RWPE1 (cell line): ENCODE data around the gene CFAP74.

Experiments used
- CTCF ChIA-PET: fragments of 350-600 bp; sonication (Branson Sonifier 250); formaldehyde crosslinking; extraction: SDS; loops from one replicate; lab custom pipeline; 2021; lab: Yijun Ruan, JAX
- POLR2A ChIA-PET: fragments of 400-600 bp; formaldehyde crosslinking; extraction: SDS; loops from one replicate; lab custom pipeline; 2020; ENCODE audit warnings: antibody characterized with exemption; ENCODE audit not compliant: low non-redundant PET; lab: Yijun Ruan, JAX
- DNase-seq: peaks from one replicate; pipeline ENCODE4 v3.0.0; 2012; ENCODE audit warnings: low spot score
- H3K27ac ChIP-seq: fragments of 450-650 bp; 2 replicates; pipeline ENCODE4 v1.5.1; 2017
- TF ChIP-seq, protein P1 (sequence below): fragments of 450-650 bp; conservative IDR thresholded peaks from 2 replicates; pipeline ENCODE4 v1.5.1; 2017; ENCODE audit warnings: low read depth, mild to moderate bottlenecking

CFAP74 gene

DNA sequence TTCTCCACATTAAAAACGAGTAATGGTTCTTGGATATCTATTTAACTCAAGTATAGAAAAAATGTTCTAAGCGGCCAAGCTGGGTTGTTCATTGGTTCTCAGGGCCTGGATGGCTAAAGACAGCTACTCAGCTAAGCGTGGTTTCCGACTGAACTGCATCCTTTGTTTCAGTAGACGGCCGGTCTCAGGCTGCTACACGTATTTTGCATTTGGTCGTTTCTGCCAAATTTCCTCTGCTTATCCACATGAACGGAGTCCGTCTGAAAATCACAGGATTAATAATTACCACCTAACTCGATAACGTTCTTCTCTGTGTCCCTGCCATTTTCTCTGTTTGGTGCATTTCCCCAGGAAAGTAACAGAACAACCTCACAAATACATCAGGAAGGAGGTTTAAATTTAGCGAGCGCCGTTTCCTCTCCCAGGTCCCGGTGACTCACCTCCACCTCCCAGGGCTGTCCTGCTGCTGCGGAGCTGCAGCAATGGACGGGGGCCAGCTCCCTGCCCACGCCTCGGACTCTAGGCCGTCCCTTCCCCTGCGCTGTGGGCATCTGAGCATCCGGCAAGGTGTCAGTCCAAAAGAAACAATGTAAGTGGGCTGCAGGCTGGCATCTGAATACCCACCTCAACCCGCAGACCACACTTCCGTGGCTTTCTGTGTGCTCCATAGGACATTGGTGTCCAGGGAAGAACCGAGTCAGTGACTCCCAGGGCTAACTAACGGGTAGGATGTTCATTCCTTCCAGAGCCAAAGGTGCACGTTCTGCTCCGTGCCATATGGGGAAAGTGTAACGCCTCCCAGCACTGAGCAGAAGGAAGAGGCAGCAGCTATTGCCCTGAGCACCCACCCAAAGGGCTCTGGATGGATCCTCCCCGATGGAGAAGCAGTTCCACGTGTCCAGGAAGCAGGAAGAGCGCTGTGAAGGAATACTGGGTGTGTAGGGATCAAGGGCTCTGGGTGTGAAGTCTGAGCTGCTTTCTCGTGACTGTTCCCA is 11.5 kb upstream of the CFAP74 start:
- H3K27ac ChIP-seq, result no peak overlapping the region
- ChIA-PET CTCF (interaction anchor here (0.6 to 1.2 kb wide), 3 partner anchors 16 to 85 kb away, joined by 3 to 4 read pairs (median 4); no protein-coding TSS in a partner anchor), POLR2A (no interaction called here)
- TF ChIP-seq, protein P1, sequence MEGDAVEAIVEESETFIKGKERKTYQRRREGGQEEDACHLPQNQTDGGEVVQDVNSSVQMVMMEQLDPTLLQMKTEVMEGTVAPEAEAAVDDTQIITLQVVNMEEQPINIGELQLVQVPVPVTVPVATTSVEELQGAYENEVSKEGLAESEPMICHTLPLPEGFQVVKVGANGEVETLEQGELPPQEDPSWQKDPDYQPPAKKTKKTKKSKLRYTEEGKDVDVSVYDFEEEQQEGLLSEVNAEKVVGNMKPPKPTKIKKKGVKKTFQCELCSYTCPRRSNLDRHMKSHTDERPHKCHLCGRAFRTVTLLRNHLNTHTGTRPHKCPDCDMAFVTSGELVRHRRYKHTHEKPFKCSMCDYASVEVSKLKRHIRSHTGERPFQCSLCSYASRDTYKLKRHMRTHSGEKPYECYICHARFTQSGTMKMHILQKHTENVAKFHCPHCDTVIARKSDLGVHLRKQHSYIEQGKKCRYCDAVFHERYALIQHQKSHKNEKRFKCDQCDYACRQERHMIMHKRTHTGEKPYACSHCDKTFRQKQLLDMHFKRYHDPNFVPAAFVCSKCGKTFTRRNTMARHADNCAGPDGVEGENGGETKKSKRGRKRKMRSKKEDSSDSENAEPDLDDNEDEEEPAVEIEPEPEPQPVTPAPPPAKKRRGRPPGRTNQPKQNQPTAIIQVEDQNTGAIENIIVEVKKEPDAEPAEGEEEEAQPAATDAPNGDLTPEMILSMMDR, result no peak
- peak; percentile 55 for DNase-seq

DNA sequence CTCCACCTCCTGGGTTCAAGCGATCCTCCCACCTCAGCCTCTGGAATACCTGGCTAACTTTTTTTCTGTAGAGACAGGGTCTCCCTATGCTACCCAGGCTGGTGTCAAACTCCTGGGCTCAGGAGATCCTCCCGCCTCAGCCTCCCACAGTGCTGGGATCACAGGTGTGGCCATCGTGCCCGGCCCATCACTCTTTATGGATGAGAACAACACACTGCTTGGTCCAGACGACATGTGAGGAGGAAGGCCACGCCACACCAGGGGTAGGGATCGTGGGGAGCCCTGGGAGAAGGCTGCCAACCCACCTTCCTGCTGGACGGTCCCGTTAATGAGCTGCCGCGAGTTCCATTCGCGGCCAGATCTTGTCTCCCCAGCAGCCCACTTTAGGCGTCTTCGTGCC is 10.6 kb upstream of the CFAP74 start:
- DNase-seq, result no peak
- POLR2A ChIA-PET, result no interaction called here
- no peak overlapping the region for H3K27ac ChIP-seq
- CTCF ChIA-PET, result no interaction called here
- TF ChIP-seq, protein P1, result no peak

DNA sequence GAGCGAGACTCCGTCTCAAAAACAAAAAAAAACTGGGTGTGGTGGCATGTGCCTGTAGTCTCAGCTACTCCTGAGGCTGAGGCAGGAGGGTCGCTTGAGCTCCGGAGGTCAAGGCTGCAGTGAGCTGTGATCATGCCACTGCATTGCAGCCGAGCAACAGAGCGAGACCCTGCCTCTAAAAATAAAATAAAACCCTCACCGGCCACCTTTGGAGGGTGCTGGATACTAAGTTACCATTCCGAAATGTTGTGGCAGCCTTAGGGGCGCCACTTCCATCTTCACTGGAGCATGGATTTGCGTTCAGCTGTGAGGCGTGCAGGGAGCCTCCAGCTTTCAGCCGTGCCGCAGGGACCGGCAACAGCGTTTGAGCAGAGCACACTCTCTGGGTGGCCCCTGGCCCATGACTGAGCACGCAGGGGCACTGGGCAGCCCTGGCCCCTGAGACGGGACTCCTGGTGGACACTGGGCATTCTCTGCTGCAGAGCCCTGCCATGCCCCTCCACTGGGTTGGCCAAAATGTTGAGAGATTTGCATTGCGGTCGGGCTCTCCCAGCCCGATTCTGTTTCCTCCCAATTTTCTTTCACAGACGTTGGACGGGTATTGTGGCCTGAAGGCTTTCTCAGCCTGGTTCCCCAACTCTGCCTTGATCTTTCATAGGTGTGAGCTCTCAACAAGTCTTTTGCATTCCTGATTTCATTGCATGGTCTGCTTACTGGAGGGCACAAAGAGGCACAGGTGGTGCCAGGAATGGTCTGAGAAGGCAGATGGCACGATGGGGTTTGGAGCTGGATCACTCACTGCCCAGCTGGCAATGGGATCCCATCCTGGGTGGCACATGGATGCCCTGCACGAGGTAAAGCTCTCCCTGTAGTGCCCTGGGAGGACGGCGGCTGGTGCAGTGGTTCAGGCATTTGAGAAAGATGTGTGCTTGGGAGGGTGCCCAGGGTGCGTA is 5.8 kb upstream of the CFAP74 start:
- ChIA-PET POLR2A (no interaction called here), CTCF (interaction anchor here (0.7 kb wide), 1 partner anchor 66 kb away, joined by 3 read pairs; no protein-coding TSS in a partner anchor)
- no peak for DNase-seq
- H3K27ac ChIP-seq, result no peak overlapping the region
- TF ChIP-seq, protein P1, result no peak

DNA sequence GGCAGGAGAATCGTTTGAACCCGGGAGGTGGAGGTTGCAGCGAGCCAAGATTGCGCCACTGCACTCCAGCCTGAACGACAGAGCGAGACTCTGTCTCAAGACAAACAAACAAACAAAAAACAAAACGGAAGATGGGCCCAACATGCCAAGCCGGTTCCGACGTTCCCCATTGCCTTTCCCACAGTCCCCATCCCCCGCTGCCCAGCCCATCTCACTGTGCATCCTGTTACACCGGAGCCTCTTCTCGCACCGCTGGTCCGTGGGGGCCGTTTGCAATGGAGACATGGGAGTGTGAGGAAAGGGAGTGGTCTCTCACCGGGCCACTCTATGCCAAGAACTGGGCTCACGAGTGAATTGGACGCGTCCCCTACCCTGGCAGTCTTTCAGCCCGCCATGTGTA is 1.3 kb upstream of the CFAP74 start:
- no peak overlapping the region for H3K27ac ChIP-seq
- TF ChIP-seq, protein P1, result no peak
- ChIA-PET POLR2A (no interaction called here), CTCF (interaction anchor here (0.8 kb wide), 1 partner anchor 45 kb away, joined by 4 read pairs; no protein-coding TSS in a partner anchor)
- DNase-seq, result no peak

DNA sequence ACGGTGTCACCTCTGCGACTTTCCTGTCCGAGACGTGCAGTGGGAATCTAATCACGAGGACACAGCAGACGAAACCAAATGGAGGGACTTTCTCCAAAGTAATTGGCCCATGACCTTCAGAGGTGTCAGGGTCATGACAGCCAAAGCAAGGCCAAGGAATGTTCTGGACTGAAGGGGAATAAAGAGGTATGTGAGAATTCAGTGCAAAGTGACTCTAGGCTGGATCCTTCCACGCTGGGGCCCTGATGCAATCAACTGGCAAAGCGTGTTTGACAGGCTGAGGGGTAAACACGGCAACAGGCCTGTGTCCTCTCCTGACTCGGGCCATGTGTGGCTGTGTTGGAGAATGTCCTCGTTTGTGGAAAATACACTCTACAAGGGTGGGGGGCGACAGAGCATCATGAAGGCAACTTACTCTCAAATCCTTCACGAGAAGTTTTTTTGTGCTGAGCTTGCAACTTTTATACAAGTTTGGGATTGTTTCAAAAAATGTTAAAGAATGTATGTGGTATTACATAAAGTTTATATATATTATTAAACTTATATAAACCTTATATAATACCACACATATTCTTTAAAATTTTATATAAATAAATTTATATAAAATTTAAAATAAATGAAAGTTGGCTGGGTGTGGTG is 1.7 kb downstream of the CFAP74 start:
- POLR2A ChIA-PET, result no interaction called here
- TF ChIP-seq, protein P1, result no peak
- CTCF ChIA-PET, result no interaction called here
- H3K27ac ChIP-seq, result no peak overlapping the region
- DNase-seq, result peak; percentile 54
